OCI-LY1 (cell line): ENCODE results near the gene ANKRA2.
A peak's percentile ranks its signal among the peaks of the same experiment; 100 is the strongest.

Experiments
- H2AFZ ChIP-seq: fragments of 200-600 bp; sonication (generic), shearing (Covaris generic); 2 replicates; pipeline ENCODE4 v1.6.0; 2014; ENCODE audit warnings: antibody characterized with exemption, mild to moderate bottlenecking, low read length
- H3F3A ChIP-seq: fragments of 200-600 bp; sonication (generic), shearing (Covaris generic); 2 replicates; pipeline ENCODE4 v1.6.0; 2014; ENCODE audit warnings: mild to moderate bottlenecking, antibody characterized with exemption, low read length, moderate library complexity; ENCODE audit not compliant: insufficient read depth
- H3K27ac ChIP-seq: fragments of 200-600 bp; sonication (generic); 2 replicates; pipeline ENCODE4 v1.5.1; 2014; ENCODE audit warnings: low read length, mixed run types, mild to moderate bottlenecking, low read depth; ENCODE audit not compliant: poor library complexity, severe bottlenecking
- H3K27me3 ChIP-seq: fragments of 200-600 bp; sonication (generic); 2 replicates; pipeline ENCODE4 v1.6.0; 2014; ENCODE audit warnings: antibody characterized with exemption, mild to moderate bottlenecking, low read length, moderate library complexity; ENCODE audit not compliant: insufficient read depth
- H3K36me3 ChIP-seq: fragments of 200-600 bp; sonication (generic); 2 replicates; pipeline ENCODE4 v1.6.1; 2014; ENCODE audit warnings: mild to moderate bottlenecking, antibody characterized with exemption, low read length, moderate library complexity, mixed read lengths; ENCODE audit not compliant: insufficient read depth
- H3K4me1 ChIP-seq: fragments of 200-600 bp; sonication (generic); 2 replicates; pipeline ENCODE4 v1.5.1; 2014; ENCODE audit warnings: mild to moderate bottlenecking, low read length, moderate library complexity; ENCODE audit not compliant: insufficient read depth, severe bottlenecking
- H3K4me2 ChIP-seq: fragments of 200-600 bp; sonication (generic), shearing (Covaris generic); 2 replicates; pipeline ENCODE4 v1.6.1; 2014; ENCODE audit warnings: low read length
- H3K4me3 ChIP-seq: fragments of 200-600 bp; sonication (generic); 2 replicates; pipeline ENCODE4 v1.5.1; 2014; ENCODE audit warnings: low read length, low read depth, mild to moderate bottlenecking, mixed read lengths; ENCODE audit not compliant: poor library complexity, severe bottlenecking
- H3K79me2 ChIP-seq: fragments of 200-600 bp; shearing (Covaris generic); 2 replicates; pipeline ENCODE4 v1.6.1; 2016; ENCODE audit warnings: mixed run types, low read length, mixed read lengths; ENCODE audit not compliant: insufficient read depth
- H3K9ac ChIP-seq: fragments of 200-600 bp; sonication (generic), shearing (Covaris generic); 2 replicates; pipeline ENCODE4 v1.6.1; 2014; ENCODE audit warnings: mild to moderate bottlenecking, low read length, mixed read lengths
- H3K9me2 ChIP-seq: fragments of 200-600 bp; sonication (generic), shearing (Covaris generic); 2 replicates; pipeline ENCODE4 v1.6.1; 2014; ENCODE audit warnings: low read depth, mild to moderate bottlenecking, low read length, mixed read lengths
- H3K9me3 ChIP-seq: fragments of 200-600 bp; shearing (Covaris generic); 2 replicates; pipeline ENCODE4 v1.6.1; 2014; ENCODE audit warnings: low read length, mixed read lengths
- H4K20me1 ChIP-seq: fragments of 200-600 bp; sonication (generic), shearing (Covaris generic); 2 replicates; pipeline ENCODE4 v1.6.0; 2016; ENCODE audit warnings: mild to moderate bottlenecking, low read length; ENCODE audit not compliant: insufficient read depth
- CTCF ChIP-seq: fragments of 200-600 bp; sonication (generic), shearing (Covaris generic); IDR thresholded peaks from 2 replicates; pipeline ENCODE4 v1.5.1; 2017; ENCODE audit warnings: mild to moderate bottlenecking, antibody characterized with exemption, low read length, moderate library complexity, mixed read lengths
- EZH2 ChIP-seq: fragments of 200-600 bp; sonication (generic), shearing (Covaris generic); IDR thresholded peaks from 2 replicates; pipeline ENCODE4 v1.8.0; 2017; ENCODE audit warnings: borderline replicate concordance, mixed run types, mild to moderate bottlenecking, antibody characterized with exemption, low read length, moderate library complexity, mixed read lengths

The ANKRA2 gene

GRCh38 chr5:73582285-73583145, 17.1 kb upstream of the ANKRA2 start:
- no peaks in the 10 kb centered on the region for H3K9me3 ChIP-seq
- peaks cover 36% of the 10 kb centered on the region for H3K36me3 ChIP-seq
- H3K4me1 ChIP-seq: no peaks in the 10 kb centered on the region
- H3K4me2 ChIP-seq: no peak overlapping the region
- H3K9me2 ChIP-seq: no peaks in the 10 kb centered on the region
- TF ChIP-seq EZH2 (no peak), CTCF (no peak)
- H2AFZ ChIP-seq: no peak overlapping the region
- H3K79me2 ChIP-seq: no peaks in the 10 kb centered on the region
- no peak overlapping the region for H3K9ac ChIP-seq
- H3F3A ChIP-seq: no peaks in the 10 kb centered on the region
- no peak overlapping the region for H3K4me3 ChIP-seq
- no peak overlapping the region for H3K27ac ChIP-seq
- no peaks in the 10 kb centered on the region for H4K20me1 ChIP-seq
- no peaks in the 10 kb centered on the region for H3K27me3 ChIP-seq

GRCh38 chr5:73565969-73566547, 619 bp upstream of the ANKRA2 start:
- H3F3A ChIP-seq: no peaks in the 10 kb centered on the region
- no peak overlapping the region for H3K27ac ChIP-seq
- H3K4me1 ChIP-seq: peaks cover 36% of the 10 kb centered on the region
- H3K9me3 ChIP-seq: no peaks in the 10 kb centered on the region
- no peaks in the 10 kb centered on the region for H3K27me3 ChIP-seq
- peak overlapping the region; percentile 92 for H3K9ac ChIP-seq
- no peaks in the 10 kb centered on the region for H4K20me1 ChIP-seq
- no peaks in the 10 kb centered on the region for H3K9me2 ChIP-seq
- no peak overlapping the region for H2AFZ ChIP-seq
- peak overlapping the region; percentile 86 for H3K4me2 ChIP-seq
- H3K79me2 ChIP-seq: peaks cover 39% of the 10 kb centered on the region
- peak overlapping the region; percentile 96 for H3K4me3 ChIP-seq
- peaks cover 28% of the 10 kb centered on the region for H3K36me3 ChIP-seq
- TF ChIP-seq CTCF: no peak
- TF ChIP-seq EZH2: no peak

- peak overlapping the region; percentile 96 for H3K4me3 ChIP-seq
- H3K79me2 ChIP-seq: peaks cover 39% of the 10 kb centered on the region
- no peaks in the 10 kb centered on the region for H3K27me3 ChIP-seq
- no peaks in the 10 kb centered on the region for H3K9me2 ChIP-seq
- H3F3A ChIP-seq: no peaks in the 10 kb centered on the region
- H3K4me2 ChIP-seq: peak overlapping the region; percentile 86
- no peaks in the 10 kb centered on the region for H4K20me1 ChIP-seq
- H3K27ac ChIP-seq: peak overlapping the region; percentile 65
- TF ChIP-seq EZH2: no peak
- no peak for TF ChIP-seq CTCF
- H2AFZ ChIP-seq: no peak overlapping the region
- no peaks in the 10 kb centered on the region for H3K9me3 ChIP-seq
- peaks cover 36% of the 10 kb centered on the region for H3K4me1 ChIP-seq
- H3K36me3 ChIP-seq: peaks cover 21% of the 10 kb centered on the region; the same call in 1 of the 2 replicates
- peak overlapping the region; percentile 92 for H3K9ac ChIP-seq
These were observed 764 bp downstream of the ANKRA2 start for GRCh38 chr5:73564675-73565074.
